GM12878 (cell line): ENCODE data around the gene BTNL8. TPM values are rescaled to one million over a fixed set of nuclear protein-coding genes. Genes with fewer than 3 reads are reported as not detected.

Experiments used
- ATAC-seq: fragments of 200-7000 bp; cut with Tn5 transposase; 3 replicates; pipeline ENCODE4 v1.9.1; 2020; ENCODE audit warnings: mild to moderate bottlenecking, moderate library complexity
- BruUV-seq: library from RNA; stranded (reverse); fragments of 400-500 nt; replicated peaks from 2 replicates; lab custom pipeline; 2021; lab: Mats Ljungman, UMichigan
- CTCF ChIA-PET: fragments of 300-600 bp; sonication (Branson Sonifier 250); formaldehyde crosslinking; extraction: SDS; loops from one replicate; lab custom pipeline; 2021; ENCODE audit warnings: inconsistent platforms; lab: Yijun Ruan, JAX
- POLR2A ChIA-PET: fragments of 350-600 bp; formaldehyde crosslinking; extraction: SDS; loops from one replicate; lab custom pipeline; 2021; ENCODE audit warnings: inconsistent platforms; lab: Charles Lee
- RAD21 ChIA-PET: fragments of 300-600 bp; sonication (Branson Sonifier 250); formaldehyde crosslinking; loops from one replicate; lab custom pipeline; 2023; ENCODE audit warnings: antibody characterized with exemption; ENCODE audit not compliant: unreplicated experiment; lab: Charles Lee
- SMC1A ChIA-PET: fragments of 300-600 bp; sonication (Branson Sonifier 250); formaldehyde crosslinking; loops from one replicate; lab custom pipeline; 2023; ENCODE audit not compliant: unreplicated experiment, uncharacterized antibody; lab: Charles Lee
- DNase-seq: peaks from one replicate; pipeline ENCODE4 v3.0.0-alpha.2; 2011; ENCODE audit warnings: low read depth, low spot score
- FAIRE-seq: peaks from 3 replicates; lab custom pipeline; 2011; peaks lifted over from hg19 to GRCh38; lab: Jason Lieb, UNC
- H2AFZ ChIP-seq: 2 replicates; pipeline ENCODE4 v1.6.0; 2011; ENCODE audit warnings: low read depth, low read length, control low read depth; ENCODE audit not compliant: control insufficient read depth
- H3K27ac ChIP-seq: 2 replicates; pipeline ENCODE4 v1.5.1; 2011; ENCODE audit warnings: control low read depth; ENCODE audit not compliant: control insufficient read depth, insufficient read depth
- H3K27me3 ChIP-seq, 2 experiments: replicated peaks in 1 of 2; 2 replicates each; pipeline versions ENCODE4 v1.6.0 to v1.6.1; 2011; ENCODE audit warnings: low read length in 1 of 2; ENCODE audit not compliant: control insufficient read depth in 2 of 2, insufficient read depth in 2 of 2
- H3K36me3 ChIP-seq, 2 experiments: 2 replicates each; pipeline ENCODE4 v1.5.1; 2011; ENCODE audit warnings: low read length in 1 of 2; ENCODE audit not compliant: control insufficient read depth in 2 of 2, insufficient read depth in 2 of 2
- H3K4me1 ChIP-seq: 2 replicates; pipeline ENCODE4 v1.6.1; 2011; ENCODE audit warnings: mild to moderate bottlenecking, low read length, moderate library complexity, mixed read lengths; ENCODE audit not compliant: control insufficient read depth, insufficient read depth
- H3K4me2 ChIP-seq: 2 replicates; pipeline ENCODE4 v1.6.0; 2011; ENCODE audit warnings: control low read depth; ENCODE audit not compliant: control insufficient read depth, insufficient read depth
- H3K4me3 ChIP-seq: fragments of 200-600 bp; sonication (generic); 2 replicates; pipeline ENCODE4 v1.5.1; 2016
- H3K79me2 ChIP-seq: 2 replicates; pipeline ENCODE4 v1.6.0; 2011; ENCODE audit warnings: low read length; ENCODE audit not compliant: control insufficient read depth, insufficient read depth
- H3K9ac ChIP-seq: 2 replicates; pipeline ENCODE4 v1.8.0; 2011; ENCODE audit warnings: low read length, control low read depth, mixed read lengths; ENCODE audit not compliant: control insufficient read depth, insufficient read depth
- H3K9me3 ChIP-seq: replicated peaks from 3 replicates; pipeline ENCODE4 v1.5.1; 2011; ENCODE audit warnings: mild to moderate bottlenecking, low read length; ENCODE audit not compliant: control insufficient read depth, insufficient read depth
- H4K20me1 ChIP-seq: 2 replicates; pipeline ENCODE4 v1.6.0; 2011; ENCODE audit not compliant: control insufficient read depth, insufficient read depth
- ESRRA ChIP-seq: IDR thresholded peaks from 2 replicates; pipeline ENCODE4 v1.6.1; 2012; ENCODE audit warnings: mild to moderate bottlenecking, low read length, improper control_type of control experiment
- FOS ChIP-seq: IDR thresholded peaks from 3 replicates; pipeline ENCODE4 v1.6.1; 2011; ENCODE audit warnings: borderline replicate concordance; ENCODE audit not compliant: insufficient read length; ENCODE audit errors: extremely low read depth
- FOXK2 ChIP-seq: fragments of 450-650 bp; IDR thresholded peaks from 2 replicates; pipeline ENCODE4 v1.6.1; 2017; ENCODE audit warnings: mild to moderate bottlenecking, moderate library complexity
- JUND ChIP-seq: IDR thresholded peaks from 2 replicates; pipeline ENCODE4 v1.6.1; 2012; ENCODE audit warnings: low read depth, mild to moderate bottlenecking, low read length, improper control_type of control experiment, moderate library complexity
- NFYA ChIP-seq: IDR thresholded peaks from 2 replicates; pipeline ENCODE4 v1.6.1; 2011; ENCODE audit warnings: low read depth, mild to moderate bottlenecking, low read length, improper control_type of control experiment, borderline replicate concordance
- NKRF ChIP-seq: fragments of 450-650 bp; conservative IDR thresholded peaks from 2 replicates; pipeline ENCODE4 v1.6.1; 2017; ENCODE audit warnings: mild to moderate bottlenecking, moderate library complexity
- POLR2AphosphoS2 ChIP-seq: IDR thresholded peaks from 2 replicates; pipeline ENCODE4 v1.6.1; 2011; ENCODE audit warnings: low read depth, mild to moderate bottlenecking, low read length, improper control_type of control experiment, moderate library complexity
- POU2F2 ChIP-seq: IDR thresholded peaks from 3 replicates; pipeline ENCODE4 v1.6.1; 2011; ENCODE audit warnings: low read depth, mild to moderate bottlenecking, low read length, borderline replicate concordance
- ZNF274 ChIP-seq: IDR thresholded peaks from one replicate; pipeline ENCODE4 v1.8.0; 2011; ENCODE audit not compliant: insufficient read length, insufficient read depth
- WGBS: methylation state at CpG from one replicate; pipeline ENCODE4 v1.1.6; 2016; ENCODE audit warnings: low lambda C conversion rate; ENCODE audit not compliant: insufficient replicate concordance, insufficient coverage; ENCODE audit errors: missing lambda C conversion rate; 5-methylcytosine and 5-hydroxymethylcytosine counted together
- in situ Hi-C: fragments of 300-500 bp; cut with MboI; formaldehyde crosslinking; loops from 9 replicates; pipeline ENCODE4 v1.14.3; 2018; ENCODE audit warnings: mixed read lengths
- intact Hi-C: fragments of 100-400 bp; cut with micrococcal nuclease; formaldehyde crosslinking; loops from one replicate; pipeline ENCODE4 v1.14.2; 2022; ENCODE audit not compliant: unreplicated experiment
- polyA plus RNA-seq, 11 experiments: library from polyadenylated mRNA; depleted of rRNA in 4 of 11; unstranded in 6 of 11; stranded (reverse) in 5 of 11; fragments of >200 nt; fragmentation: Nextera tagmentation in 4 of 11; fragmentation: Illumina TruSeq in 1 of 11; extraction: Ambion mirVana in 4 of 11; extraction: Trizol in 1 of 11; gene quantifications; 1 replicate in 1 of 11; 2 replicates in 10 of 11; pipeline versions ENCODE4 v1.2.1 to v1.2.3, GENCODE V29; 2011 to 2016; ENCODE audit warnings: inconsistent platforms in 2 of 11, missing spikeins in 2 of 11, low read depth in 1 of 11
- total RNA-seq, 4 experiments: library from RNA; depleted of rRNA in 3 of 4; stranded (reverse); fragments of >200 nt in 3 of 4; fragmentation: Illumina TruSeq in 1 of 4; extraction: Trizol in 1 of 4; gene quantifications; 2 replicates each; pipeline versions ENCODE4 v1.2.1 to v1.2.3, GENCODE V29; 2013 to 2021
- TF ChIP-seq, protein P1 (sequence below): IDR thresholded peaks from 2 replicates; pipeline ENCODE4 v1.6.1; 2012; ENCODE audit warnings: low read length, inconsistent platforms
- TF ChIP-seq, protein P2 (sequence below): fragments of 450-650 bp; IDR thresholded peaks from 2 replicates; pipeline ENCODE4 v1.6.1; 2017; ENCODE audit warnings: mild to moderate bottlenecking
- TF ChIP-seq, protein P3 (sequence below), 3 experiments: IDR thresholded peaks in 2 of 3; conservative IDR thresholded peaks in 1 of 3; 2 replicates each; pipeline ENCODE4 v1.5.1; 2011; ENCODE audit warnings: low read depth in 3 of 3, low read length in 3 of 3, mild to moderate bottlenecking in 3 of 3, control low read depth in 2 of 3, moderate library complexity in 2 of 3, inconsistent platforms in 1 of 3, mixed read lengths in 1 of 3; ENCODE audit not compliant: control insufficient read depth in 2 of 3, insufficient read depth in 1 of 3; ENCODE audit errors: extremely low read depth in 1 of 3

BTNL8 gene
- total and polyA plus RNA-seq, 10 of the 15 experiments (the other 5 are each of a cell fraction or from before 2014, with no cell fraction given): 0.13 to 3.4 (median 0.26) TPM; not detected in 2

- Histone ChIP-seq H2AFZ (no peak overlapping the region), H4K20me1 (no peaks in the 10 kb centered on the region), H3K4me1 (no peaks in the 10 kb centered on the region; the same call in none of the 2 replicates), H3K27ac (no peak overlapping the region), H3K27me3 (no peaks in the 10 kb centered on the region), H3K9ac (no peak overlapping the region), H3K9me3 (no peaks in the 10 kb centered on the region), H3K79me2 (peaks cover 15% of the 10 kb centered on the region), H3K4me2 (no peak overlapping the region), H3K4me3 (no peak overlapping the region), H3K36me3 (no peaks in the 10 kb centered on the region)
- WGBS: 94% methylated on average over 11 of the region's 11 CpGs
- BruUV-seq: no TSS peak
- ChIA-PET CTCF (interaction anchor here (0.6 to 1.1 kb wide), 3 partner anchors 32 to 310 kb away, joined by 3 read pairs; no protein-coding TSS in a partner anchor), POLR2A (no interaction called here), RAD21 (interaction anchor here (1.3 to 2.9 kb wide), 2 partner anchors 50 to 52 kb away, joined by 3 to 14 read pairs; no protein-coding TSS in a partner anchor), SMC1A (interaction anchor here (0.6 to 2.0 kb wide), 7 partner anchors 46 to 310 kb away, joined by 3 to 5 read pairs (median 4); no protein-coding TSS in a partner anchor)
- ATAC-seq (no peak), DNase-seq (no peak), FAIRE-seq (no peak)
- intact Hi-C loops: loop anchor here (5.0 to 10.0 kb wide), 2 partner anchors 222 to 400 kb away; partner anchors contain the start of gene TRIM52
- in situ Hi-C loops: loop anchor here (5.0 kb wide), 1 partner anchor 60 kb away; the partner anchor contains the start of gene MGAT1
- TF ChIP-seq, protein P1, sequence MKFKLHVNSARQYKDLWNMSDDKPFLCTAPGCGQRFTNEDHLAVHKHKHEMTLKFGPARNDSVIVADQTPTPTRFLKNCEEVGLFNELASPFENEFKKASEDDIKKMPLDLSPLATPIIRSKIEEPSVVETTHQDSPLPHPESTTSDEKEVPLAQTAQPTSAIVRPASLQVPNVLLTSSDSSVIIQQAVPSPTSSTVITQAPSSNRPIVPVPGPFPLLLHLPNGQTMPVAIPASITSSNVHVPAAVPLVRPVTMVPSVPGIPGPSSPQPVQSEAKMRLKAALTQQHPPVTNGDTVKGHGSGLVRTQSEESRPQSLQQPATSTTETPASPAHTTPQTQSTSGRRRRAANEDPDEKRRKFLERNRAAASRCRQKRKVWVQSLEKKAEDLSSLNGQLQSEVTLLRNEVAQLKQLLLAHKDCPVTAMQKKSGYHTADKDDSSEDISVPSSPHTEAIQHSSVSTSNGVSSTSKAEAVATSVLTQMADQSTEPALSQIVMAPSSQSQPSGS: no peak
- TF ChIP-seq FOS (no peak), ZNF274 (no peak), FOXK2 (no peak), NFYA (no peak), POU2F2 (no peak), NKRF (no peak), ESRRA (no peak), POLR2AphosphoS2 (no peak), JUND (no peak)
- TF ChIP-seq, protein P2, sequence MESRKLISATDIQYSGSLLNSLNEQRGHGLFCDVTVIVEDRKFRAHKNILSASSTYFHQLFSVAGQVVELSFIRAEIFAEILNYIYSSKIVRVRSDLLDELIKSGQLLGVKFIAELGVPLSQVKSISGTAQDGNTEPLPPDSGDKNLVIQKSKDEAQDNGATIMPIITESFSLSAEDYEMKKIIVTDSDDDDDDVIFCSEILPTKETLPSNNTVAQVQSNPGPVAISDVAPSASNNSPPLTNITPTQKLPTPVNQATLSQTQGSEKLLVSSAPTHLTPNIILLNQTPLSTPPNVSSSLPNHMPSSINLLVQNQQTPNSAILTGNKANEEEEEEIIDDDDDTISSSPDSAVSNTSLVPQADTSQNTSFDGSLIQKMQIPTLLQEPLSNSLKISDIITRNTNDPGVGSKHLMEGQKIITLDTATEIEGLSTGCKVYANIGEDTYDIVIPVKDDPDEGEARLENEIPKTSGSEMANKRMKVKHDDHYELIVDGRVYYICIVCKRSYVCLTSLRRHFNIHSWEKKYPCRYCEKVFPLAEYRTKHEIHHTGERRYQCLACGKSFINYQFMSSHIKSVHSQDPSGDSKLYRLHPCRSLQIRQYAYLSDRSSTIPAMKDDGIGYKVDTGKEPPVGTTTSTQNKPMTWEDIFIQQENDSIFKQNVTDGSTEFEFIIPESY: no peak
- TF ChIP-seq, protein P3, sequence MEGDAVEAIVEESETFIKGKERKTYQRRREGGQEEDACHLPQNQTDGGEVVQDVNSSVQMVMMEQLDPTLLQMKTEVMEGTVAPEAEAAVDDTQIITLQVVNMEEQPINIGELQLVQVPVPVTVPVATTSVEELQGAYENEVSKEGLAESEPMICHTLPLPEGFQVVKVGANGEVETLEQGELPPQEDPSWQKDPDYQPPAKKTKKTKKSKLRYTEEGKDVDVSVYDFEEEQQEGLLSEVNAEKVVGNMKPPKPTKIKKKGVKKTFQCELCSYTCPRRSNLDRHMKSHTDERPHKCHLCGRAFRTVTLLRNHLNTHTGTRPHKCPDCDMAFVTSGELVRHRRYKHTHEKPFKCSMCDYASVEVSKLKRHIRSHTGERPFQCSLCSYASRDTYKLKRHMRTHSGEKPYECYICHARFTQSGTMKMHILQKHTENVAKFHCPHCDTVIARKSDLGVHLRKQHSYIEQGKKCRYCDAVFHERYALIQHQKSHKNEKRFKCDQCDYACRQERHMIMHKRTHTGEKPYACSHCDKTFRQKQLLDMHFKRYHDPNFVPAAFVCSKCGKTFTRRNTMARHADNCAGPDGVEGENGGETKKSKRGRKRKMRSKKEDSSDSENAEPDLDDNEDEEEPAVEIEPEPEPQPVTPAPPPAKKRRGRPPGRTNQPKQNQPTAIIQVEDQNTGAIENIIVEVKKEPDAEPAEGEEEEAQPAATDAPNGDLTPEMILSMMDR (IDR thresholded peaks at IDR 0.05 in 2 of 3, conservative IDR thresholded peaks at IDR 0.05 in 1 of 3; ENCODE audit: control insufficient read depth in 2 of 3, extremely low read depth in 1 of 3, insufficient read depth in 1 of 3, low read depth in 3 of 3, low read length in 3 of 3): no peak
Measured at GRCh38 chr5:180862645-180863044, 36.3 kb upstream of the BTNL8 start.
